ENCODE measurements around the gene IFNAR2.
A peak's percentile ranks its signal among the peaks of the same experiment; 100 is the strongest.

IFNAR2 gene

DNA sequence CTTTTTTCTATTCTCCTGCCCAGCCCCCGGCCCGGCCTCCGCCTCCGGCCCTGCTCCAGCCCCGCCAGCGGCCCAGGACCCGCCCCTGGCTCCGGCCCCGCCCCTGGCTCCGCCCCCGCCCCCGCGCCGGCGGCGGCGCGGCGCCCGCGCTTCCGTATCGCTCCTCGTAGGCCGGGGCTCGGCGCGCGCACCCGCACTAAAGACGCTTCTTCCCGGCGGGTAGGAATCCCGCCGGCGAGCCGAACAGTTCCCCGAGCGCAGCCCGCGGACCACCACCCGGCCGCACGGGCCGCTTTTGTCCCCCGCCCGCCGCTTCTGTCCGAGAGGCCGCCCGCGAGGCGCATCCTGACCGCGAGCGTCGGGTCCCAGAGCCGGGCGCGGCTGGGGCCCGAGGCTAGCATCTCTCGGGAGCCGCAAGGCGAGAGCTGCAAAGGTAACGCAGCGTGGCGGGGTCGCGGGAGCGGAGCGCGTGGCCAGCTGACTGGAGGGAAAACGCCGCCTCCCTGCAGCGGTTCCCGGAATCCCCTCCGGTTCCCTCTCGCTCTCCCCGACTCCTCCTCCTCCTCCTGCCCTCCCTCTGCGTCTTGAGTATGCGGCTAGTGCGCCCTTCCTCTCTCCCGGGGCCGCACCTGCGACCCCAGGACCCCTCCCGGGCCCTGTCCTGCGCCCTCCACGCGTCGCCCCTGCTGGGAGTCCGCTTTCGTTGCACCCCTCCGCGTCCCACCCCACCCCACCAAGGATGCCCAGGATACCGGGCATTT, at the start of gene IFNAR2:
IFNAR2 (plus strand) TSS at position 155 of the 761 bp plus-strand sequence. CDS start 11,985 bp downstream, outside the sequence.
- TF ChIP-seq SUZ12 (IDR thresholded peaks at IDR 0.05; ENCODE audit: extremely low read depth, insufficient read depth, insufficient read length) (no peak), ZNF274 (IDR thresholded peaks at IDR 0.05; ENCODE audit: low read depth, low read length) (no peak), YY1 (IDR thresholded peaks at IDR 0.05; ENCODE audit: insufficient read depth, insufficient read length) (no peak)
- peak; percentile 72 for DNase-seq (ENCODE audit: low read depth, low spot score)
- Histone ChIP-seq H3K4me3 (ENCODE audit: insufficient read length, low read depth) (peak within 1 kb of the TSS; percentile 95), H3K27me3 (ENCODE audit: insufficient read depth, insufficient read length) (no peaks in the 10 kb centered on the region), H3K9me3 (ENCODE audit: insufficient read depth, low read length) (0 out of 2 replicates have a peak, but pooled peaks cover 2% of the 10 kb centered on the region), H3K36me3 (ENCODE audit: insufficient read depth, insufficient read length, low read length) (peaks cover 5% of the 10 kb centered on the region), H3K4me1 (ENCODE audit: insufficient read depth, insufficient read length) (no peaks in the 10 kb centered on the region), H3K9ac (ENCODE audit: insufficient read length, low read depth) (peak within 1 kb of the TSS; percentile 90)

DNA sequence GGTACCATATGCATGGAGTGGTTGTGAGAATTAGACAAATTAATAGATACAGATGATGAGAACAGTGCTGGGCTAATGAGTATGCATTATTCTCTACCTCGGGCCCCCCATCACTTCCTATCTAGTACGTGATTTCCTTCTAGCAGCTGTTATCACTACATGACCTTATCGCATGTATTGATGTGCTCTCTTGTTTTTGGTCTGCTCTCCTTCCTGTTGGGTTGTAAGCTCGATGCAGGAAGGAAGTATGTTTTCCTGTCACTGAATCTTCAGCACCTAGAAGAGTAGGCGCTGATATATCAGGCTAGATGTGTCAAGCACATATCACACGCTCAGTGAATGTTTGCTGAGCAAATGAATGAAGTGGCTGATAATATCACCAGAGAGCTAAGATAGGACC, 43.9 kb upstream of the IFNAR2 start:
- Histone ChIP-seq H3K4me3 (ENCODE audit: insufficient read length, low read depth) (no peak overlapping the region), H3K9ac (ENCODE audit: insufficient read length, low read depth) (no peak overlapping the region), H3K9me3 (ENCODE audit: insufficient read depth, low read length) (no peaks in the 10 kb centered on the region), H3K36me3 (ENCODE audit: insufficient read depth, insufficient read length, low read length) (no peaks in the 10 kb centered on the region), H3K27me3 (ENCODE audit: insufficient read depth, insufficient read length) (no peaks in the 10 kb centered on the region), H3K4me1 (ENCODE audit: insufficient read depth, insufficient read length) (no peaks in the 10 kb centered on the region)
- no peak for TF ChIP-seq SUZ12 (IDR thresholded peaks at IDR 0.05; ENCODE audit: extremely low read depth, insufficient read depth, insufficient read length)
- DNase-seq (ENCODE audit: low read depth, low spot score): no peak

DNA sequence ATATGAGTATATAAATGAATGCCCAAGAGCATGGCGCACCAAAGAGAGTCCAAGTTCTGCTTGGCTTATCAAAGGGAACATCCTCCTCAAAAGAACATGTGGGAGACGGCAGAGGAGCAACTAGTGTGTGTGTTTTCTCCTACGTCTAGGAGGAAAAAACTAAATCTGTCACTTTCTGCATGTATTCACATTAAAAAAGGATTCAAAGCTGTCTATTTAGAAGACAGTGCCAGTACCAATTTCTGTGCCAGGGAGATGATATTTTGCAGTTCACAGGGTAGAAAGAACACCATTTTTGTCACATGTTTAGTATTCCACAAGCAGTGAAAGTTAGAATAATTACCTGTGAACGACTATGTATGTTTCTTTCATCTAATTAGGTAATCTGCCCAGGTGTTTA, 42.5 kb upstream of the IFNAR2 start:
- no peak for TF ChIP-seq YY1 (IDR thresholded peaks at IDR 0.05; ENCODE audit: insufficient read depth, insufficient read length)
- TF ChIP-seq SUZ12 (IDR thresholded peaks at IDR 0.05; ENCODE audit: extremely low read depth, insufficient read depth, insufficient read length): no peak
- TF ChIP-seq ZNF274 (IDR thresholded peaks at IDR 0.05; ENCODE audit: low read depth, low read length): no peak
- no peak overlapping the region for H3K9ac ChIP-seq (ENCODE audit: insufficient read length, low read depth)
- no peaks in the 10 kb centered on the region for H3K9me3 ChIP-seq (ENCODE audit: insufficient read depth, low read length)
- H3K4me1 ChIP-seq (ENCODE audit: insufficient read depth, insufficient read length): no peaks in the 10 kb centered on the region
- DNase-seq (ENCODE audit: low read depth, low spot score): no peak
- H3K27me3 ChIP-seq (ENCODE audit: insufficient read depth, insufficient read length): no peaks in the 10 kb centered on the region
- H3K36me3 ChIP-seq (ENCODE audit: insufficient read depth, insufficient read length, low read length): no peaks in the 10 kb centered on the region
- no peak overlapping the region for H3K4me3 ChIP-seq (ENCODE audit: insufficient read length, low read depth)

DNA sequence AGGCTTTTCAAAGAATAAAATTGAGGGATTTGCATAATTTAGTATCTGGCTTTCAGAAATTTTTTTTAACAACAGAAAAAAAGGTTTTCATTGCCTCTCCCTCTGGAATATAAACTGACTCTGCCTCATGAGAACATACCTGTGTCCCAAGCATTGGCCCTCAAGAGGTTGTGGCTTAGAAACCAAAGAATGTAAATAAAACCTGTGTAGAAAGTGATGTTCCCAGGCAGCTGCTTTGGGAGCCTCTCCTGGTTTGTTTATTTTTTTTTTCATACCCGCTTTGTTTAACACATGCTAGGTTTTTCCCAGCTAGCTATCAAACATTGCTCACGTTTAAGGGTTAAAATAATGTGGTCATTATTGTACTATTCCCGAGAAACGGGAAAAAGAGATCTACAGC, 40.5 kb upstream of the IFNAR2 start:
- Histone ChIP-seq H3K27me3 (ENCODE audit: insufficient read depth, insufficient read length) (no peaks in the 10 kb centered on the region), H3K4me1 (ENCODE audit: insufficient read depth, insufficient read length) (no peaks in the 10 kb centered on the region), H3K36me3 (ENCODE audit: insufficient read depth, insufficient read length, low read length) (no peaks in the 10 kb centered on the region), H3K4me3 (ENCODE audit: insufficient read length, low read depth) (no peak overlapping the region), H3K9me3 (ENCODE audit: insufficient read depth, low read length) (no peaks in the 10 kb centered on the region), H3K9ac (ENCODE audit: insufficient read length, low read depth) (no peak overlapping the region)
- no peak for DNase-seq (ENCODE audit: low read depth, low spot score)
- no peak for TF ChIP-seq SUZ12 (IDR thresholded peaks at IDR 0.05; ENCODE audit: extremely low read depth, insufficient read depth, insufficient read length)
- no peak for TF ChIP-seq ZNF274 (IDR thresholded peaks at IDR 0.05; ENCODE audit: low read depth, low read length)
- TF ChIP-seq YY1 (IDR thresholded peaks at IDR 0.05; ENCODE audit: insufficient read depth, insufficient read length): no peak

- H3K27me3 ChIP-seq (ENCODE audit: insufficient read depth, insufficient read length): no peaks in the 10 kb centered on the region
- TF ChIP-seq SUZ12 (IDR thresholded peaks at IDR 0.05; ENCODE audit: extremely low read depth, insufficient read depth, insufficient read length) (no peak), ZNF274 (IDR thresholded peaks at IDR 0.05; ENCODE audit: low read depth, low read length) (no peak), YY1 (IDR thresholded peaks at IDR 0.05; ENCODE audit: insufficient read depth, insufficient read length) (no peak)
- DNase-seq (ENCODE audit: low read depth, low spot score): no peak
Measured at GRCh38 chr21:33189824-33190223, 39.9 kb upstream of the IFNAR2 start.

GRCh38 chr21:33196941-33197374, 32.8 kb upstream of the IFNAR2 start:
- no peaks in the 10 kb centered on the region for H3K9me3 ChIP-seq (ENCODE audit: insufficient read depth, low read length)
- H3K9ac ChIP-seq (ENCODE audit: insufficient read length, low read depth): no peak overlapping the region
- DNase-seq (ENCODE audit: low read depth, low spot score): peak; percentile 91
- no peak overlapping the region for H3K4me3 ChIP-seq (ENCODE audit: insufficient read length, low read depth)
- H3K36me3 ChIP-seq (ENCODE audit: insufficient read depth, insufficient read length, low read length): no peaks in the 10 kb centered on the region
- no peak for TF ChIP-seq SUZ12 (IDR thresholded peaks at IDR 0.05; ENCODE audit: extremely low read depth, insufficient read depth, insufficient read length)
- no peak for TF ChIP-seq YY1 (IDR thresholded peaks at IDR 0.05; ENCODE audit: insufficient read depth, insufficient read length)
- TF ChIP-seq ZNF274 (IDR thresholded peaks at IDR 0.05; ENCODE audit: low read depth, low read length): no peak
- peaks cover 5% of the 10 kb centered on the region for H3K27me3 ChIP-seq (ENCODE audit: insufficient read depth, insufficient read length)
- H3K4me1 ChIP-seq (ENCODE audit: insufficient read depth, insufficient read length): no peaks in the 10 kb centered on the region

More at GRCh38 chr21:33189824-33190223, 39.9 kb upstream of the IFNAR2 start:
- Histone ChIP-seq H3K4me3 (ENCODE audit: insufficient read length, low read depth) (no peak overlapping the region), H3K9ac (ENCODE audit: insufficient read length, low read depth) (no peak overlapping the region), H3K4me1 (ENCODE audit: insufficient read depth, insufficient read length) (no peaks in the 10 kb centered on the region), H3K9me3 (ENCODE audit: insufficient read depth, low read length) (no peaks in the 10 kb centered on the region), H3K36me3 (ENCODE audit: insufficient read depth, insufficient read length, low read length) (no peaks in the 10 kb centered on the region)

DNA sequence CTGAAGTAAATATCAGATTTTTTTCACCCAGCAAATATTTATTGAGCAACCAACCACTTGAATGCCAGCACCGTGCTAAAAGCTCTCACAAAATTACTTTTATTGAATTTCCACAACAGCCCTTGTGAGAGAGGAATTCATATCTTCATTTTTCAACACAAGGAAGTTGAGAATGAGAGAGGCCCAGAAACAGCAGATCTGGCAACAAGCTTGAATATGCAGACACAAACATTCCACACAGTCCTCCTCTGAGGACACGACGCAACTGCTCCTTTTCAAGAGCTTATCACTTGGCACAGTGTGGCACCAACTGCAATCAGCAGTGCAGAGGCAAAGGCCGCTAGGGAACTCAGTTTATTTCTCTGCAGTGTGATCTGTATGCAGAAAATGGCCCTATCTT, 32.2 kb upstream of the IFNAR2 start:
- no peak for TF ChIP-seq ZNF274 (IDR thresholded peaks at IDR 0.05; ENCODE audit: low read depth, low read length)
- no peak for TF ChIP-seq YY1 (IDR thresholded peaks at IDR 0.05; ENCODE audit: insufficient read depth, insufficient read length)
- TF ChIP-seq SUZ12 (IDR thresholded peaks at IDR 0.05; ENCODE audit: extremely low read depth, insufficient read depth, insufficient read length): no peak
- H3K9me3 ChIP-seq (ENCODE audit: insufficient read depth, low read length): no peaks in the 10 kb centered on the region
- H3K4me1 ChIP-seq (ENCODE audit: insufficient read depth, insufficient read length): no peaks in the 10 kb centered on the region
- DNase-seq (ENCODE audit: low read depth, low spot score): no peak
- no peaks in the 10 kb centered on the region for H3K36me3 ChIP-seq (ENCODE audit: insufficient read depth, insufficient read length, low read length)
- peaks cover 5% of the 10 kb centered on the region for H3K27me3 ChIP-seq (ENCODE audit: insufficient read depth, insufficient read length)
- no peak overlapping the region for H3K4me3 ChIP-seq (ENCODE audit: insufficient read length, low read depth)
- no peak overlapping the region for H3K9ac ChIP-seq (ENCODE audit: insufficient read length, low read depth)

All from NT2/D1 (cell line).